Immature natural killer cell (primary cell): Measurements from ENCODE around the gene HOXD13. TPM values are rescaled to one million over a fixed set of nuclear protein-coding genes. Genes with fewer than 3 reads are reported as not detected.
A peak's percentile ranks its signal among the peaks of the same experiment; 100 is the strongest.

ENCODE experiments used
- DNase-seq, 3 donors: peaks; one replicate each; pipeline ENCODE4 v3.0.0; 2022; ENCODE audit warnings: mixed read lengths in 1 of 3
- H3K27ac Mint-ChIP-seq, 6 donors: one replicate each; pipeline ENCODE4 v1.8.0; 2020; ENCODE audit warnings: mixed read lengths in 6 of 6, mild to moderate bottlenecking in 5 of 6, inconsistent platforms in 4 of 6, moderate library complexity in 3 of 6
- H3K27me3 Mint-ChIP-seq, 3 donors: one replicate each; pipeline ENCODE4 v1.8.0; 2020 to 2021; ENCODE audit warnings: low read depth in 3 of 3, mild to moderate bottlenecking in 3 of 3, mixed read lengths in 3 of 3, moderate library complexity in 3 of 3, inconsistent platforms in 1 of 3
- H3K36me3 Mint-ChIP-seq, 3 donors: one replicate each; pipeline ENCODE4 v1.8.0; 2020; ENCODE audit warnings: mixed read lengths in 3 of 3, inconsistent platforms in 2 of 3, mild to moderate bottlenecking in 2 of 3
- H3K4me1 Mint-ChIP-seq, 2 donors: one replicate each; pipeline ENCODE4 v1.8.0; 2020; ENCODE audit warnings: inconsistent platforms in 2 of 2, mild to moderate bottlenecking in 2 of 2, mixed read lengths in 2 of 2, moderate library complexity in 1 of 2
- H3K4me3 Mint-ChIP-seq, 5 donors: one replicate each; pipeline ENCODE4 v1.8.0; 2020; ENCODE audit warnings: mild to moderate bottlenecking in 5 of 5, mixed read lengths in 5 of 5, inconsistent platforms in 3 of 5, moderate library complexity in 3 of 5
- H3K9me3 Mint-ChIP-seq, 6 donors: one replicate each; pipeline ENCODE4 v1.8.0; 2020; ENCODE audit warnings: mild to moderate bottlenecking in 6 of 6, mixed read lengths in 6 of 6, inconsistent platforms in 4 of 6, moderate library complexity in 3 of 6
- polyA plus RNA-seq, 3 donors: library from polyadenylated mRNA; unstranded; fragments of 300-500 nt; fragmentation: Illumina TruSeq; gene quantifications; one replicate each; pipeline ENCODE4 v1.2.3, GENCODE V29; 2021

The HOXD13 gene
- polyA plus RNA-seq, 3 donors from 2014 or later, result not detected

GRCh38 chr2:176101842-176102241 is 9.3 kb downstream of the HOXD13 start:
- no peak for DNase-seq
- Mint-ChIP-seq H3K4me3 (no peak overlapping the region), H3K27me3 (peaks cover 61 to 71% (median 65%) of the 10 kb centered on the region in 3 donors), H3K9me3 (peaks cover 0 to 8% (median 0%) of the 10 kb centered on the region in 6 donors), H3K27ac (no peak overlapping the region), H3K4me1 (peaks cover 17 to 22% of the 10 kb centered on the region in 2 donors), H3K36me3 (peaks cover 0 to 6% (median 0%) of the 10 kb centered on the region in 3 donors)

DNA sequence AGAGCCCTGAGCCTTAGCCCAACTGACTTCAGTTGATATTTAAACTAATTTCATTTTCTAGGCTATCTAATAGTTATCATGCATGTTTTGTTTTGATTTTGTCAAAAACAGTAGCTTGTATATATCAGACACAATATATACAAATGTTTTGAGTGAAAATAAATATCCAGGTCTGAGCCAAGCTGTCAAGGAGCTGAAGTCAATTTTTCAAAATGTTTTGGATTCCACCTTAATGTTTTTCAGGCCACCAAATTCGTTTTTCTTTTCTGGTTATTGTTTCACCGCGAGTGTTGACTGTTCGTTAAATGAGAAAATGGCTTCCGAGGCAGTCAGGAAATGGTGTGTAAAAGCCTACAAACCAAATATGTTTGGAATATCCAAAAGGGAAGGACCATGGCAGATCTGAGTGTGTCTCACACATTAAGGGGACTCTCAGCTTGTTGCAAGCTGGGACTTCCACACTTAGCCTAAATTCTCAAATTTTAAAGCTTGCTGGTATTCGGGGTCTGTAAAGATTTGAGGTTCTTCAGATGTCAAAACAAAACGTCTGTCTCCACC is 9.9 kb downstream of the HOXD13 start:
- Mint-ChIP-seq H3K27me3 (peaks cover 63 to 69% (median 65%) of the 10 kb centered on the region in 3 donors), H3K9me3 (peaks cover 0 to 8% (median 0%) of the 10 kb centered on the region in 6 donors), H3K4me1 (peaks cover 14 to 16% of the 10 kb centered on the region in 2 donors), H3K4me3 (no peak overlapping the region), H3K27ac (no peak overlapping the region), H3K36me3 (peaks cover 0 to 6% (median 0%) of the 10 kb centered on the region in 3 donors)
- no peak for DNase-seq

DNA sequence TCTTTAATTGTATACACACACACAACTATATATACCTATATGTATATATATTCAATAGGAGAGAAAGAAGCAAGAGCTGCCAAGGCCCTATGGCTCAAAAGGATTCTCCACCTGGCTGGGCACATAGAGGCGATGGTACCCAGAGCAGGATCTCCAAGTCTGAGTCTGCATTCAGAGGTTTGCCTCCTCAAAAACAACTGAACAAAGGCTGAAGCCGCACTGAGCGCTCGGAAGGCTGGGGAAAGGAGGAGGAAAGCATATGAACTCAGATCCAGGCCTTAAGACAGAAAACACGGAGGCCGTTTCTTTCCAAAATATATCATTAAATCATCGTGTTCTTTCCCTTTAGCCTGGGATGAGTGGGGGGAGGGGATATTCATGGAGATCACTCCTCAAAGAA is 10.7 kb downstream of the HOXD13 start:
- H3K9me3 Mint-ChIP-seq, result peaks cover 0 to 8% (median 0%) of the 10 kb centered on the region in 6 donors

DNA sequence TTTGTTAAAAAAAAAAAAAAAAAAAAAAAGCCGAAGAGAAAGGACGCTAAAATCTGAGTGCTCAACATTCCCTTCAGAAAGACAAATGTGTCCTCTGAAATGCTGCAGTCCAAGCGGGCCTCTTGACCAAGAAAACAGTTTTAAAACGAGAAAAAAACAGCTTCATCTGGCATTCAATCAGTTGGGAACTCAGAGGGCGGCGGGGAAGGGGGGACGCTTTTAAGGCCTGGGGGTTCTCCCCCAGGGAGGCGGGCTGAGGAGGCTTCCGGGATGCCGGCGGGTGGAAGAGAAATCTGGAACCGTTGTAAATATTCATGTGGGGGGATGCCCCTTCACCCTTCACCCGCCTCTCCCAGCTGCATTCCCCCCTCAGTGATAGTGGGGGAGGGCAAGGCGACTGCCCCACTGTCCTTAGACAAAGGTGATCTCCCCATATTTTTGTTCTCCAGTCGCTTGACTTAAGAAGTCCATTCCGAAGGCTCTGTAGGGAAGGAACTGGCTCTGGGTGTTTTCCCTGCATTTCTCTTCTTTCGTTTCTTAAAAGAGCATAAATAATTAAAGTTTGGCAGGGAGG is 11.3 kb downstream of the HOXD13 start:
- H3K9me3 Mint-ChIP-seq, result peaks cover 0 to 8% (median 0%) of the 10 kb centered on the region in 6 donors
- peaks cover 11% of the 10 kb centered on the region in 2 donors for H3K4me1 Mint-ChIP-seq
- peaks cover 0 to 6% (median 0%) of the 10 kb centered on the region in 3 donors for H3K36me3 Mint-ChIP-seq
- peaks cover 56 to 65% (median 61%) of the 10 kb centered on the region in 3 donors for H3K27me3 Mint-ChIP-seq
- no peak overlapping the region for H3K27ac Mint-ChIP-seq
- no peak overlapping the region for H3K4me3 Mint-ChIP-seq
- no peak for DNase-seq

More for the DNA sequence above, 10.7 kb downstream of the HOXD13 start:
- no peak for DNase-seq
- no peak overlapping the region for H3K27ac Mint-ChIP-seq
- H3K27me3 Mint-ChIP-seq, result peaks cover 58 to 62% (median 58%) of the 10 kb centered on the region in 3 donors
- peaks cover 8 to 10% of the 10 kb centered on the region in 2 donors for H3K4me1 Mint-ChIP-seq
- H3K36me3 Mint-ChIP-seq, result peaks cover 0 to 6% (median 0%) of the 10 kb centered on the region in 3 donors
- no peak overlapping the region for H3K4me3 Mint-ChIP-seq

DNA sequence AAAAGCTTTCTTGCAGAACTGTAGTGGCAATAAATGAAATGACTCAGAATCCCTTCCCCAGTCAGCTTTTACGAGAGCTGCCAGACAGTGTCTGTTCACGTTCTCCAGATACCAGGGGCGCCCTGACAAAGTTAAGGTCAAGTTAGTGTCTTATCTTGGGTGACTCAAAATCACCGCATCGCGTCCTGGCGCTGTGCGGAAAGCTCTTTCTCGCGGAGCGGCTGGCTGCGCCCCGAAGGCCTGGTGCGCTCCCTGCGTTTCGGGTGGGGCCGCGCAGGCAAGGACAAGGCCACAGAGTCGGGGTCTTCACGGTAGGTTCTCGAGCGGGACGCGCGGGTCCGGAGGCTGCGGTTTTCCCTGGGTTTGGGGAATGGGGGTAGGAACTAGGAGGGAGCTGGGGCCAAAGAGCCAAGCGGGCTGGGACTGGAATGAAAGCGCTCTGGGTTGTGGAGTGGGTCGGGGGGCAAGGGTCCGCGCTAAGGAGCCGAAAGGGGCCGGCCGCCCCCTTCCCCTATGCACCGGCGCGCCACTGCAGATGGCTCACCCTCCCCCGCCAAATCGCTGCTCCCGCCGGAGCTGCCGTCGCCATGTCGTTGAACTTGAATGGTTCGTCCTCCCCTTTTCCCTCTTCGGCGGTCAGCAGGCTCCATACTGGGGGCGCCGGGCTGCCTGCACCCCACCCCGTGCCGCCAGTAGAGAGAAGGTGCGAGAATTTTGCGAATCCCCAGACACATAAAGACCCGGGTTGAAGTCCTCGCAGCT is 12.0 kb downstream of the HOXD13 start:
- no peak overlapping the region for H3K4me3 Mint-ChIP-seq

GRCh38 chr2:176105078-176105729 is 12.7 kb downstream of the HOXD13 start:
- H3K9me3 Mint-ChIP-seq, result peaks cover 0 to 17% (median 0%) of the 10 kb centered on the region in 6 donors
- H3K36me3 Mint-ChIP-seq, result peaks cover 0 to 10% (median 0%) of the 10 kb centered on the region in 3 donors
- no peak for DNase-seq
- no peak overlapping the region for H3K4me3 Mint-ChIP-seq
- H3K27ac Mint-ChIP-seq, result no peak overlapping the region
- peaks cover 13 to 19% of the 10 kb centered on the region in 2 donors for H3K4me1 Mint-ChIP-seq
- peaks cover 60 to 69% (median 69%) of the 10 kb centered on the region in 3 donors for H3K27me3 Mint-ChIP-seq

More for the DNA sequence above, 12.0 kb downstream of the HOXD13 start:
- H3K27me3 Mint-ChIP-seq, result peaks cover 55 to 65% (median 62%) of the 10 kb centered on the region in 3 donors
- peaks cover 0 to 9% (median 0%) of the 10 kb centered on the region in 3 donors for H3K36me3 Mint-ChIP-seq
- H3K4me1 Mint-ChIP-seq, result peaks cover 13 to 17% of the 10 kb centered on the region in 2 donors
- H3K27ac Mint-ChIP-seq, result no peak overlapping the region
- DNase-seq, result no peak
- peaks cover 0 to 10% (median 0%) of the 10 kb centered on the region in 6 donors for H3K9me3 Mint-ChIP-seq

DNA sequence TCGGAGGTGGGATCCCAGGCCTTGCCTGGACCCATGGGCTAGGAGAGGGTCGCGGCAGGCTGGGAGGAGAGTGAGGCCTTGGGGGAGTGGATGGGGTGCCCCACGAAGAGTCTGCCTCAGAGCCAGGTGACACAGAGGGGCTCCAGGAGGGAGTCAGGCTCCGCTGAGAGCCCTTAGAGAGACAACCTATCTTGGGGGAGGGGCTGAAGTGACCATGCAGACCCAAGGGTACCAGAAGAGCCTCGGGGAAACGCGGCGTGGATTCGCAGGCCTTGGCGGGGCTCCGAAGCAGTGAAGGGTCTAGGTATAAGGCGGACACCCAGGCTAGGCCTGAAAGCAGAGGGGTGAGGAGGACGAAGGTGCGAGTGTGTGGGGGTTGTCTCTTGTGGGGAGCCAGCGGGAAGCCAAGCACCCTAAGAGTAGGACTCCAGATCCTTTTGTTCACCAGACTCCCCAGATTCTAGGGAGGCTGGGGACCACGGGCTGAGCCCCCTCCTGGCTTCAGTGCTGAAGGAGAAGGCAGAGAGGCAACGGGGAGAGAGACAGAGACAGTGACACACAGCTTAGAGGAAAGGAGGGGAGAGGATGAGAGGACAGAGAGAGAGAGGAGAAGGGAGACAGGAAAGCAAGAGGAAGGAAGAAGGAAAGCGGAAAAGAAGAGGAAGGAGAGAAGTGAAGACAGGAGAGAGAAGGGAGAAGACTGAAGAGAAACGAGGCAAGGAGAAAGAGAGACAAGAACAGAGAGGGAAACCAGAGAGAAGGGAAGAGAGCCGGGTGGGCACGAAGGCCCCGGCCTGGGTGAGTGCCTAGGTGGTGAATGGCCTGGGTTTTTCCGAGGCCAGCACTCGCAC is 13.4 kb downstream of the HOXD13 start:
- H3K27ac Mint-ChIP-seq, result peak overlapping the region in 2 of 6 donors; percentile 31 to 39
- peaks cover 62 to 70% (median 68%) of the 10 kb centered on the region in 3 donors for H3K27me3 Mint-ChIP-seq
- H3K4me3 Mint-ChIP-seq, result peak overlapping the region in 4 of 5 donors; percentile 12 to 85 (median 32)
- H3K4me1 Mint-ChIP-seq, result peaks cover 13 to 19% of the 10 kb centered on the region in 2 donors
- DNase-seq, result no peak
- peaks cover 0 to 17% (median under 1%) of the 10 kb centered on the region in 6 donors for H3K9me3 Mint-ChIP-seq
- peaks cover 0 to 10% (median 0%) of the 10 kb centered on the region in 3 donors for H3K36me3 Mint-ChIP-seq

GRCh38 chr2:176106581-176107539 is 14.3 kb downstream of the HOXD13 start, which contains the start of gene HOXD11:
TSS of gene HOXD11 (plus strand) at chr2:176107280. CDS start at chr2:176107356, 76 bp downstream.
- Mint-ChIP-seq H3K4me3 (peak within 1 kb of the TSS in 4 of 5 donors; percentile 21 to 85 (median 32)), H3K27ac (peak within 1 kb of the TSS in 2 of 6 donors; percentile 31 to 39), H3K36me3 (peaks cover 0 to 10% (median 0%) of the 10 kb centered on the region in 3 donors), H3K27me3 (peaks cover 62 to 73% (median 71%) of the 10 kb centered on the region in 3 donors), H3K4me1 (peaks cover 13 to 19% of the 10 kb centered on the region in 2 donors), H3K9me3 (peaks cover 0 to 17% (median under 1%) of the 10 kb centered on the region in 6 donors)
- no peak for DNase-seq

DNA sequence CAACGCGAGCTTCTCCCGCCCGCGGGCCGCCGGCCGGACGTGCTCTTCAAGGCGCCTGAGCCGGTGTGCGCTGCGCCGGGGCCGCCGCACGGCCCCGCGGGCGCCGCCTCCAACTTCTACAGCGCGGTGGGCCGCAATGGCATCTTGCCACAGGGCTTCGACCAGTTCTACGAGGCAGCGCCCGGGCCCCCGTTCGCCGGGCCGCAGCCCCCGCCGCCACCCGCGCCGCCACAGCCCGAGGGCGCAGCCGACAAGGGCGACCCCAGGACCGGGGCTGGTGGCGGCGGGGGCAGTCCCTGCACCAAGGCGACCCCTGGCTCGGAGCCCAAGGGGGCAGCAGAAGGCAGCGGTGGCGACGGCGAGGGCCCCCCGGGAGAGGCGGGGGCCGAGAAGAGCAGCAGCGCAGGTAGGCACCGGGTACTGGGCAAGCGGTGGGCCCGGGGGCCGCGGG is 15.2 kb downstream of the HOXD13 start:
- no peak overlapping the region for H3K4me3 Mint-ChIP-seq
- peaks cover 13 to 19% of the 10 kb centered on the region in 2 donors for H3K4me1 Mint-ChIP-seq
- no peak overlapping the region for H3K27ac Mint-ChIP-seq

GRCh38 chr2:176109192-176109901 is 16.8 kb downstream of the HOXD13 start:
- peaks cover 0 to 17% (median under 1%) of the 10 kb centered on the region in 6 donors for H3K9me3 Mint-ChIP-seq
- peak overlapping the region in 2 of 5 donors; percentile 34 to 50 for H3K4me3 Mint-ChIP-seq
- H3K27me3 Mint-ChIP-seq, result peaks cover 56 to 84% (median 76%) of the 10 kb centered on the region in 3 donors
- peaks cover 13 to 19% of the 10 kb centered on the region in 2 donors for H3K4me1 Mint-ChIP-seq
- peaks cover 0 to 10% (median 0%) of the 10 kb centered on the region in 3 donors for H3K36me3 Mint-ChIP-seq
- no peak for DNase-seq
- peak overlapping the region in 1 of 6 donors; percentile 47 for H3K27ac Mint-ChIP-seq

More for the DNA sequence above, 15.2 kb downstream of the HOXD13 start:
- DNase-seq, result no peak
- Mint-ChIP-seq H3K9me3 (peaks cover 0 to 17% (median under 1%) of the 10 kb centered on the region in 6 donors), H3K27me3 (peaks cover 57 to 82% (median 71%) of the 10 kb centered on the region in 3 donors), H3K36me3 (peaks cover 0 to 10% (median 0%) of the 10 kb centered on the region in 3 donors)

- Mint-ChIP-seq H3K4me1 (peaks cover 13 to 19% of the 10 kb centered on the region in 2 donors), H3K4me3 (no peak overlapping the region), H3K27ac (peak overlapping the region in 1 of 6 donors; percentile 47), H3K36me3 (peaks cover 0 to 10% (median 0%) of the 10 kb centered on the region in 3 donors), H3K9me3 (peaks cover 0 to 17% (median under 1%) of the 10 kb centered on the region in 6 donors), H3K27me3 (peaks cover 52 to 81% (median 81%) of the 10 kb centered on the region in 3 donors)
- no peak for DNase-seq
Observed at GRCh38 chr2:176109946-176110345, 17.4 kb downstream of the HOXD13 start.
